HUES48 (cell line): ENCODE results near the gene PSTK.

Source experiments
- H3K27ac ChIP-seq: one replicate; pipeline ENCODE4 v1.7.0; 2013; ENCODE audit warnings: low read depth, low read length, inconsistent platforms
- H3K27me3 ChIP-seq: 2 replicates; pipeline ENCODE4 v1.6.1; 2013; ENCODE audit warnings: mild to moderate bottlenecking, low read length; ENCODE audit not compliant: control insufficient read depth, insufficient read depth
- H3K36me3 ChIP-seq: 2 replicates; pipeline ENCODE4 v1.6.1; 2013; ENCODE audit warnings: low read length; ENCODE audit not compliant: control insufficient read depth, insufficient read depth
- H3K4me1 ChIP-seq: 2 replicates; pipeline ENCODE4 v1.6.1; 2013; ENCODE audit warnings: mild to moderate bottlenecking, low read length; ENCODE audit not compliant: control insufficient read depth, insufficient read depth
- H3K4me3 ChIP-seq: 2 replicates; pipeline ENCODE4 v1.5.1; 2013; ENCODE audit warnings: mild to moderate bottlenecking, low read depth, low read length
- H3K9ac ChIP-seq: 2 replicates; pipeline ENCODE4 v1.6.1; 2013; ENCODE audit warnings: mild to moderate bottlenecking, low read depth, low read length, moderate library complexity
- H3K9me3 ChIP-seq: 2 replicates; pipeline ENCODE4 v1.6.1; 2013; ENCODE audit warnings: low read length; ENCODE audit not compliant: control insufficient read depth, insufficient read depth

The PSTK gene

GRCh38 chr10:123019264-123019663 lies 39.1 kb downstream of the PSTK start:
- Histone ChIP-seq H3K9me3 (no peaks in the 10 kb centered on the region), H3K36me3 (no peaks in the 10 kb centered on the region), H3K4me1 (peaks cover 66% of the 10 kb centered on the region), H3K9ac (no peak overlapping the region), H3K27ac (peak overlapping the region; percentile 44), H3K27me3 (peaks cover 3% of the 10 kb centered on the region; the same call in 1 of the 2 replicates), H3K4me3 (no peak overlapping the region)

GRCh38 chr10:123019941-123020703 lies 39.9 kb downstream of the PSTK start:
- Histone ChIP-seq H3K9ac (no peak overlapping the region; the same call in 1 of the 2 replicates), H3K9me3 (no peaks in the 10 kb centered on the region), H3K4me3 (peak overlapping the region; percentile 44), H3K36me3 (no peaks in the 10 kb centered on the region), H3K4me1 (peaks cover 61% of the 10 kb centered on the region), H3K27ac (peak overlapping the region; percentile 74), H3K27me3 (peaks cover 3% of the 10 kb centered on the region; the same call in 1 of the 2 replicates)

- H3K9me3 ChIP-seq, result no peaks in the 10 kb centered on the region
- no peak overlapping the region for H3K9ac ChIP-seq
- H3K4me3 ChIP-seq, result no peak overlapping the region
- peaks cover 54% of the 10 kb centered on the region for H3K4me1 ChIP-seq
- H3K27ac ChIP-seq, result no peak overlapping the region
- no peaks in the 10 kb centered on the region for H3K36me3 ChIP-seq
- peaks cover 3% of the 10 kb centered on the region; the same call in 1 of the 2 replicates for H3K27me3 ChIP-seq
These were observed 41.3 kb downstream of the PSTK start for GRCh38 chr10:123021517-123021916.

DNA sequence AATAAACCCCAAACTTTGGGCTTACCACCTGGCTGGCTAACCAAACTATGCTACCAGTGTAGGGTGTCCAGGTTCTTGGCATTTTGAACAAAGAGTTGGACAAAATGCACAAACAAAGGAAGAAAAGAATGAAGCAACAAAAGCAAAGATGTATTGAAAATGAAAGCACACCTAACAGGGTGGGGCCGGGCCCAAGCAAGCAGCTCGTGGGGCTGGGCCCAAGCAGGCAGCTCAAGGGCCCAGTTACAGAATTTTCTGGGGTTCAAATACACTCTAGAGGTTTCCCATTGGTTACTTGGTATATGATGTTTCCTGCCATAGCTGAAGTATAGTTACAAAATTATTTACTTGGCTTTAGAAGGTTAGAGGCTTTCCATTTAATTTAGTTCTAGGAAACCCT lies 44.3 kb downstream of the PSTK start:
- H3K36me3 ChIP-seq, result no peaks in the 10 kb centered on the region
- H3K4me3 ChIP-seq, result no peak overlapping the region
- H3K4me1 ChIP-seq, result peaks cover 38% of the 10 kb centered on the region
- H3K27me3 ChIP-seq, result peaks cover 3% of the 10 kb centered on the region; the same call in 1 of the 2 replicates
- H3K27ac ChIP-seq, result no peak overlapping the region
- no peaks in the 10 kb centered on the region for H3K9me3 ChIP-seq
- H3K9ac ChIP-seq, result no peak overlapping the region

DNA sequence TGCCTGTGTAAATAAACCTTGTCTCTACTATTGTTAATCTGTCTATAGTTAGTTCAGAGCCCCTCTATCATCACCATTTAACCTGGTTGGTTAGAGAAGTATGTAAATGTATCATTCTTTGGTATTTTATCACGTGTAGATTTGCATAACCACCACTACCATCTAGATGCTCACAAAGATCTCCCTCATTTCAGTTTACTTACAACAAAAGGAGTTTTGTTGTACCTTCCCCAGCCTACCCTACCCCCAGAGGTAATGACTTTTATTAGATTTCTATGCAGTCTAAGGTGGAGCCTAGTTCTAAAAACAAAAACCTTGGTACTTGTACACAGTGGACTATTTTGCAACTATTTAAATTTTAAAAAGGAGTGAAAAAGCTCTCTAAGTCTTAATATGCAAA lies 46.1 kb downstream of the PSTK start:
- no peaks in the 10 kb centered on the region for H3K36me3 ChIP-seq
- 0 out of 2 replicates have a peak, but pooled peaks cover 3% of the 10 kb centered on the region for H3K27me3 ChIP-seq
- no peaks in the 10 kb centered on the region for H3K9me3 ChIP-seq
- no peak overlapping the region for H3K4me3 ChIP-seq
- H3K9ac ChIP-seq, result no peak overlapping the region
- H3K27ac ChIP-seq, result no peak overlapping the region
- peaks cover 22% of the 10 kb centered on the region for H3K4me1 ChIP-seq

GRCh38 chr10:123027861-123028260 lies 47.7 kb downstream of the PSTK start:
- H3K27ac ChIP-seq, result no peak overlapping the region
- H3K27me3 ChIP-seq, result no peaks in the 10 kb centered on the region

GRCh38 chr10:123031124-123031523 lies 50.9 kb downstream of the PSTK start:
- Histone ChIP-seq H3K27ac (no peak overlapping the region), H3K36me3 (no peaks in the 10 kb centered on the region), H3K9ac (no peak overlapping the region), H3K4me1 (peaks cover 11% of the 10 kb centered on the region), H3K4me3 (no peak overlapping the region), H3K9me3 (no peaks in the 10 kb centered on the region), H3K27me3 (no peaks in the 10 kb centered on the region)

More at GRCh38 chr10:123027861-123028260, 47.7 kb downstream of the PSTK start:
- no peaks in the 10 kb centered on the region for H3K9me3 ChIP-seq
- H3K36me3 ChIP-seq, result no peaks in the 10 kb centered on the region
- H3K4me1 ChIP-seq, result peaks cover 17% of the 10 kb centered on the region
- no peak overlapping the region for H3K4me3 ChIP-seq
- H3K9ac ChIP-seq, result no peak overlapping the region

GRCh38 chr10:123034332-123034731 lies 54.1 kb downstream of the PSTK start:
- H3K9me3 ChIP-seq, result no peaks in the 10 kb centered on the region

GRCh38 chr10:123035467-123036086 lies 55.4 kb downstream of the PSTK start:
- Histone ChIP-seq H3K9ac (no peak overlapping the region), H3K27me3 (no peaks in the 10 kb centered on the region), H3K9me3 (no peaks in the 10 kb centered on the region), H3K4me3 (no peak overlapping the region), H3K4me1 (no peaks in the 10 kb centered on the region), H3K36me3 (peaks cover 11% of the 10 kb centered on the region; the same call in 1 of the 2 replicates), H3K27ac (no peak overlapping the region)

More at GRCh38 chr10:123034332-123034731, 54.1 kb downstream of the PSTK start:
- no peaks in the 10 kb centered on the region for H3K4me1 ChIP-seq
- no peak overlapping the region for H3K9ac ChIP-seq
- no peak overlapping the region for H3K27ac ChIP-seq
- no peaks in the 10 kb centered on the region for H3K27me3 ChIP-seq
- peaks cover 8% of the 10 kb centered on the region; the same call in 1 of the 2 replicates for H3K36me3 ChIP-seq
- no peak overlapping the region for H3K4me3 ChIP-seq

DNA sequence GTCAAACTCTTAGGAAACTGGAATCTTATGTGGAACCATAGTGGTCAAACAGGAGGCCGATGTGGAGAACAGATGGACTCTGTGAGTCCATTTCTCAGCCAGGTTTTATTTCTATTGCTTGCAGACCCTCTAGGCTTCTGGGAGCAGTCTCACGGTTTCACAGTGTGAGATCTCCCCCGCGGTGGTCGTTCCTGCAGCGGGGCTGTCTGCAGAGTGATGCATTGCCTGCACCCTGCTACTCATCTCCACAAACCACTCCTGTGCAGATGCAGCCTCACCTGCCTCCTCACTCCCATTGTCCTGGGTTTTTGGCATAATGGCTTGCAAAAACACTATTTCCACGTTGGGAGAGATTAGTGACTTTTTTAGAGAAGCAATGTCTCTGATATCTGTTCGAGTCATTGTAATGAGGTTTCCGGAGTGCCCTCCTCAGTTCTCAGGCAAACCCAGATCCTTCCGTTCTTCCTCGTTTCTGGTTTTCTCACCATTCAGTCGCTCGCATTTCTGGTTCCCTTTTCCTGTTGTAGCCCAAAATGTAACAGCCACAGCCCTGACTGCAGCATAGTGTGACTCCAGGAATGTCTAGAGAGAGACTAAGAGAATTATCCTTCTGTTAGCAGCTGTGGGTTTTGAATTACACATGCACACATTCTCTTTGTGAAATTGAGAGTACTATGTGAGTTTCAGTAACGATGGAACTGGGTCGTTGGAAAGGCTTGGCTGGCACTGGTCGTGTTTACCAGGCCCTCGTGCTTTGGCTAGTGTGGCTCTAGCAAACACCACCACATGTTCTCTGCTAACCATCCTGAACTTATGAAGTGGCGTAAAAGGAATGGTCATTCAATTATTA lies 58.8 kb downstream of the PSTK start:
- no peak overlapping the region for H3K27ac ChIP-seq

More for the DNA sequence above, 58.8 kb downstream of the PSTK start:
- Histone ChIP-seq H3K9me3 (no peaks in the 10 kb centered on the region), H3K27me3 (no peaks in the 10 kb centered on the region), H3K36me3 (peaks cover 15% of the 10 kb centered on the region), H3K4me3 (no peak overlapping the region), H3K4me1 (0 out of 2 replicates have a peak, but pooled peaks cover 2% of the 10 kb centered on the region), H3K9ac (no peak overlapping the region)
